ENCODE data around the gene PCDHGC4.

PCDHGC4 gene

DNA sequence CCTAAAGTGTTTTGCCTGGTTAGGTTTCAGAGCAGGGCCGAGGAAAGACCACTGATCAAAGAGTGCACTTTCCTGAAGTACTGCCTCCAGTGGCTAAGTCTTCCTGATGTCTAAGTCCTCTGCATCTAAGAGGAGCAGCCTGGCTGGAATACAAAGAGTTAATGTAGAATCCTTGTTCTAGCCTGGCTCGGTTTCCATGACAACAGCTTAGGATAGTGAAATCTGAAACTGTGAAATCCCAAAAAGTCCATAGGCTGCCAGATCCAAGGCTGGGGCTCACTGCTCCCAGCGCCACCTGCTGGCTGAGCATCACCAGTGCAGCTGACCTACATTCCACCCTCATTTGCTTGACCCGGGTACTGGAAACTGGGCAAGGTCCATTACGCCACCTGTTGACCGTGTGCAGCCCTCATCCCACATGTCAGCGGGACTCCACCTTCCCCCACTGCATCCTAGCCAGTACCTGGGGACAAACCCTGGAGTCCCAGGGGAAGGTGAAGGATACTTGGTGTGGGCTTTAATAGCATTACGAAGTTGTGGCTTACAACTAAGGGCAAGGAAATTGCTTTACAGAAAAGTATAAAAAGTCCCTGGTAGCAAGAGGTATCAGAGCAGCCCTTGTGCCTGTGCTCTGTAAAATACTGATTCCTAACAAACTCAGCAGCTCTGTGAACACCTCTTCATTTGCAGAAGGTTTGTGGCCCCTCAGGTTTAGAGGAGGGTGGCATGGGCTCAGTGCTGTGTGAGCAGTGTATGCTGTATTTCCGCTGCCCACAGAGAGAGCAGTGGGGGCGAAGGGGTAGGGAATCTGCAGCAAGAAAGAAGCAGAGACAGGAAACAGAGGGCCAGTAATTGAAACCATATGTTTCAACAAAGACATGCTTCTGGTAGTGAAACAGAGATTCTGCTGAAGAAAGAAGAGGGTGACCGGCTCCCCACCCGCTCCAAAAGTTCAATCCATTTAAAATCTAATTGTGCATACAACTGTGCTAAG is 40.1 kb downstream of the PCDHGC4 start:
- peaks cover 94% of the 10 kb centered on the region for H3K36me3 ChIP-seq
- no peaks in the 10 kb centered on the region for H4K20me1 ChIP-seq
- H3K4me1 ChIP-seq, result peaks cover 91% of the 10 kb centered on the region
- peak overlapping the region; percentile 47 for H3K27ac ChIP-seq
- H3K9me3 ChIP-seq, result no peaks in the 10 kb centered on the region
- H3K27me3 ChIP-seq, result no peaks in the 10 kb centered on the region
- H3K4me2 ChIP-seq, result peak overlapping the region; percentile 62
- TF ChIP-seq Cebpa-rat (IDR thresholded peaks at IDR 0.05), result no peak
- H3K9ac ChIP-seq, result peak overlapping the region; percentile 51; the same call in 1 of the 2 replicates
- H3K4me3 ChIP-seq, result no peak overlapping the region

DNA sequence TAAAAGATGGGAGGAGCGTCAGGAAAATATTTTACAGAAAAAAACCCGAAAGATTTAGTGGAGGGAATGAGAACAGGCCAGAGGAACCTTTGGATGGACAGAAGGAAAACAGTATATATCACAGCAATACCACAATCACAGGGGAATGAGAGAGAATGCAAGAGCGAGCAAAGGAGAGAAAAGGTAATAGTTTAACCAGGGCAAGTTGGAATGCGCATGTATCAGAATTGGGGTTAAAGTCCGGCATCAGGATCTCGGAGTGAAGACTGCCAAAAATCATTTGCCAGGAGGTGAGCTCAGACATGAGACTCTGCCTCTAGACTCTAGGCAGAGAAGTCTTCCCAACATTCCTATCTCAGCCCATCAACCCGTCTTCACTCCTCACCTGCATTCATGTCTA is 40.8 kb downstream of the PCDHGC4 start:
- Histone ChIP-seq H3K27ac (peak overlapping the region; percentile 47), H3K4me2 (peak overlapping the region; percentile 62), H3K27me3 (no peaks in the 10 kb centered on the region), H3K9me3 (no peaks in the 10 kb centered on the region), H3K4me3 (no peak overlapping the region), H3K9ac (peak overlapping the region; percentile 51; the same call in 1 of the 2 replicates), H3K36me3 (peaks cover 94% of the 10 kb centered on the region), H3K4me1 (peaks cover 92% of the 10 kb centered on the region), H4K20me1 (no peaks in the 10 kb centered on the region)
- no peak for TF ChIP-seq Cebpa-rat (IDR thresholded peaks at IDR 0.05)

DNA sequence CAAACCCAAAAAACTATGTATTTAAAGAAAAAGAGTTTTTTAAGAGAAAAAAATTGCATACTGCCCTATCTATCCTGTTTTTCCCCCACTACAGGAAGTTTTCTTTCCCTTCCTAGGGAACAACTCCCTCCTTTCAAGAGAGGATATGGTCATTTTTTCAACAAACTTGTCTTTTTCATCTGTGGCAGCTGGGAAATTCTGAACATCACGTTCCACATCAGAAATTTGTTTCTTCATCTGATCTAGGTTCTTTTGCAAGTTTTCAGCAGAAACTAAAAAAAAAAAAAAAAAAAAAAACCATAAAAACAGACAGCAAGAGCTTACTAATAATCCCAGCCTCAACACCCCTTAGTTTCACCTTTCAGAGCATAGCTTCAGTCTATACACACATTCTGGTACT is 42.6 kb downstream of the PCDHGC4 start:
- H3K36me3 ChIP-seq, result peaks cover 94% of the 10 kb centered on the region
- no peaks in the 10 kb centered on the region for H4K20me1 ChIP-seq
- H3K4me2 ChIP-seq, result peak overlapping the region; percentile 58
- no peak for TF ChIP-seq Cebpa-rat (IDR thresholded peaks at IDR 0.05)
- no peak overlapping the region for H3K9ac ChIP-seq
- H3K9me3 ChIP-seq, result no peaks in the 10 kb centered on the region
- no peak overlapping the region for H3K4me3 ChIP-seq
- H3K27ac ChIP-seq, result peak overlapping the region; percentile 59; the same call in 1 of the 2 replicates
- no peaks in the 10 kb centered on the region for H3K27me3 ChIP-seq
- H3K4me1 ChIP-seq, result peaks cover 91% of the 10 kb centered on the region

GRCh38 chr5:141528291-141528984 is 43.6 kb downstream of the PCDHGC4 start:
- no peaks in the 10 kb centered on the region for H3K27me3 ChIP-seq
- no peaks in the 10 kb centered on the region for H4K20me1 ChIP-seq
- peak overlapping the region; percentile 59 for H3K27ac ChIP-seq
- peak overlapping the region; percentile 13; the same call in 1 of the 2 replicates for H3K9ac ChIP-seq
- TF ChIP-seq Cebpa-rat (IDR thresholded peaks at IDR 0.05), result no peak; the same call in 1 of the 2 replicates
- H3K36me3 ChIP-seq, result peaks cover 94% of the 10 kb centered on the region
- H3K4me1 ChIP-seq, result peaks cover 81% of the 10 kb centered on the region
- peak overlapping the region; percentile 58 for H3K4me2 ChIP-seq
- H3K4me3 ChIP-seq, result no peak overlapping the region
- no peaks in the 10 kb centered on the region for H3K9me3 ChIP-seq

- H3K27ac ChIP-seq, result peak overlapping the region; percentile 59
- no peak overlapping the region for H3K4me3 ChIP-seq
- peaks cover 78% of the 10 kb centered on the region for H3K4me1 ChIP-seq
- no peaks in the 10 kb centered on the region for H3K27me3 ChIP-seq
- peaks cover 94% of the 10 kb centered on the region for H3K36me3 ChIP-seq
- TF ChIP-seq Cebpa-rat (IDR thresholded peaks at IDR 0.05), result no peak
- H3K9me3 ChIP-seq, result no peaks in the 10 kb centered on the region
- H3K4me2 ChIP-seq, result peak overlapping the region; percentile 58
- no peaks in the 10 kb centered on the region for H4K20me1 ChIP-seq
- peak overlapping the region; percentile 40; the same call in 1 of the 2 replicates for H3K9ac ChIP-seq
These were observed 44.2 kb downstream of the PCDHGC4 start for GRCh38 chr5:141529002-141529401.

DNA sequence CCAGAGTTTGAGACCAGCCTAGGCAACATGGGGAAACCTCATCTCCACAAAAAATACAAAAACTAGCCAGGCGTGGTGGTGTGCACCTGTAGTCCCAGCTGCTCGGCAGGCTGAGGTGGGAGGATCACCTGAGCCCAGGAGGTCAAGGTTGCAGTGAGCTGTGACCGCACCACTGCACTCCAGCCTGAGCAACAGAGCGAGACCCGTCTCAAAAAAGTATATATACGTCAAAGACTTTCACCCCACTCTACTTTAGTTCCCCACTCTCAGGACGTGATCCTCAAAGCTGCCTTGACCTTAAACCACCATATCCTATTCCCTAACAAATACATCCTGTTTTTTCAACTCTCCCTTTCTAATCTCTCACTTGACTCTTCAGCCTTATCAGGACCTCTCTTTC is 45.0 kb downstream of the PCDHGC4 start:
- no peaks in the 10 kb centered on the region for H4K20me1 ChIP-seq
- H3K4me3 ChIP-seq, result no peak overlapping the region
- peak overlapping the region; percentile 58 for H3K4me2 ChIP-seq
- TF ChIP-seq Cebpa-rat (IDR thresholded peaks at IDR 0.05), result no peak
- H3K27ac ChIP-seq, result peak overlapping the region; percentile 59; the same call in 1 of the 2 replicates
- H3K9me3 ChIP-seq, result no peaks in the 10 kb centered on the region
- H3K4me1 ChIP-seq, result peaks cover 70% of the 10 kb centered on the region
- H3K36me3 ChIP-seq, result peaks cover 97% of the 10 kb centered on the region
- no peaks in the 10 kb centered on the region for H3K27me3 ChIP-seq
- H3K9ac ChIP-seq, result peak overlapping the region; percentile 40; the same call in 1 of the 2 replicates

DNA sequence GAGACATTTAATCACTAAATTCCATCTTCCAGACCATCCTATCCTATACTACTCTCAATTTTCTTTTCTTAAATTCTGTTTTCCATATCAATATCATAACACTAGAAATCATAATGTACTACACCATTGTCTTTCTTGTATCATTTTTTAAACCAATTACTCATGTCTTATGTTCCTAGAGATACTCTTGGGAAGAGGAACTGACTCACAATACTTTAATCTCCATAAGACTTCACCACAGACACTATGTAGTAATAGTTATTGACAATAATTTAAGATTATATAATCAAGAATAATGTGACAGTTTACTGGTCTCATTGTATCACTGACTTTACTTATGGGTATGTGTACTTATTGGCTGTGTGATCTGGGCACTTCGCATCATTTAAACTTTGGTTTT is 47.9 kb downstream of the PCDHGC4 start:
- Histone ChIP-seq H3K4me3 (no peak overlapping the region), H3K4me2 (no peak overlapping the region), H3K9ac (no peak overlapping the region), H3K27ac (no peak overlapping the region), H4K20me1 (no peaks in the 10 kb centered on the region), H3K4me1 (peaks cover 46% of the 10 kb centered on the region), H3K9me3 (no peaks in the 10 kb centered on the region), H3K27me3 (no peaks in the 10 kb centered on the region), H3K36me3 (peaks cover 98% of the 10 kb centered on the region)
- no peak for TF ChIP-seq Cebpa-rat (IDR thresholded peaks at IDR 0.05)

GRCh38 chr5:141533897-141534296 is 49.1 kb downstream of the PCDHGC4 start:
- Histone ChIP-seq H3K9me3 (no peaks in the 10 kb centered on the region), H3K27me3 (no peaks in the 10 kb centered on the region), H3K4me1 (peaks cover 34% of the 10 kb centered on the region), H3K27ac (no peak overlapping the region), H3K36me3 (peaks cover 97% of the 10 kb centered on the region), H3K4me2 (no peak overlapping the region), H3K9ac (no peak overlapping the region), H3K4me3 (no peak overlapping the region), H4K20me1 (no peaks in the 10 kb centered on the region)
- TF ChIP-seq Cebpa-rat (IDR thresholded peaks at IDR 0.05), result no peak

DNA sequence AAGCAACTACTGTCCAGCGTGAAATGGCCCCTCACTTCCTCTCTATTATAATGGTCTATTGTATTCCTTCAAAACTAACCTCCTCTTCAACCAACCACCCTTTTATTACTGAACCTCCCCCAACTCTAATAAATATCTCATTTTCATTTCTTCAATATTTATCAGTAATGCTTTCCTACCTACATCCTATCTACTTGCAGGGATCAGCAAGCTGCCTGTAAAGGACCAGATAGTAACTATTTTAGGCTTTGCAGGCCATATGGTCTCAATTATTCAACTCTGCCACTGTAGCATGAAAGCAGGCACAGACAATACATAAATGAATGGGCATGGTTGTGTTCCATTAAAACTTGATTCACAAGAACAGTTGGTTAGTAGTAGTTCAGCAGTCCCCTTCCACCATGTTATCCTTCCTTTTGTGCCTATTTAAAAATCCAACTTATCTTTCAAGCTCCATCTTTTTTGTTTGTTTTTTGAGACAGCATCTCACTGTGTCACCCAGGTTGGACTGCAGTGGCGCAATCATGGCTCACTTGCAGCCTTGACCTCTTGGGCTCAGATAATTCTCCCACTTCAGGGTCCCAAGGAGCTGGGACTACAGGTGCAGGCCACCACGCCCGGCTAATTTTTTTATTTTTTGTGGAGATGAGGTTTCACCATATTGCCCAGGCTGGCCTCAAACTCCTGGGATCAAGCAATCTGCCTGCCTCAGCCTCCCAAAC is 49.8 kb downstream of the PCDHGC4 start:
- Histone ChIP-seq H3K4me1 (peaks cover 26% of the 10 kb centered on the region), H3K36me3 (peaks cover 97% of the 10 kb centered on the region), H3K9me3 (no peaks in the 10 kb centered on the region)

More for the DNA sequence above, 49.8 kb downstream of the PCDHGC4 start:
- Histone ChIP-seq H4K20me1 (no peaks in the 10 kb centered on the region), H3K27me3 (no peaks in the 10 kb centered on the region), H3K9ac (no peak overlapping the region), H3K4me3 (no peak overlapping the region), H3K27ac (no peak overlapping the region), H3K4me2 (no peak overlapping the region)
- no peak for TF ChIP-seq Cebpa-rat (IDR thresholded peaks at IDR 0.05)
